Calu3 (cell line): ENCODE measurements around the gene EDC3. TPM values are rescaled to one million over a fixed set of nuclear protein-coding genes. Genes with fewer than 3 reads are reported as not detected.
"Not testable (repeated sequence)": the region's sequence is repeated elsewhere in the genome, so short reads cannot be mapped to it uniquely, and the experiment has no call there.

Experiments used
- BruUV-seq: library from RNA; stranded (reverse); fragments of 400-500 nt; replicated peaks from 2 replicates; lab custom pipeline; 2021; lab: Mats Ljungman, UMichigan
- CTCF ChIA-PET: fragments of 300-600 bp; sonication (Branson Sonifier 250); formaldehyde crosslinking; loops from one replicate; lab custom pipeline; 2022; ENCODE audit warnings: antibody characterized with exemption; lab: Charles Lee
- DNase-seq: peaks from one replicate; pipeline ENCODE4 v3.0.0; 2022
- H3K27ac Mint-ChIP-seq: one replicate; pipeline ENCODE4 v1.8.0; 2022; ENCODE audit warnings: mixed read lengths; ENCODE audit not compliant: unreplicated experiment
- H3K27me3 Mint-ChIP-seq: one replicate; pipeline ENCODE4 v1.8.0; 2022; ENCODE audit warnings: mixed read lengths; ENCODE audit not compliant: unreplicated experiment
- H3K36me3 Mint-ChIP-seq: one replicate; pipeline ENCODE4 v1.8.0; 2022; ENCODE audit warnings: mild to moderate bottlenecking, moderate library complexity, mixed read lengths; ENCODE audit not compliant: insufficient read depth, unreplicated experiment
- H3K4me1 Mint-ChIP-seq: one replicate; pipeline ENCODE4 v1.8.0; 2022; ENCODE audit warnings: mild to moderate bottlenecking, low read depth, mixed read lengths; ENCODE audit not compliant: unreplicated experiment
- H3K4me3 Mint-ChIP-seq: one replicate; pipeline ENCODE4 v1.8.0; 2022; ENCODE audit warnings: mild to moderate bottlenecking, low read depth, moderate library complexity, mixed read lengths; ENCODE audit not compliant: unreplicated experiment
- H3K9me3 Mint-ChIP-seq: one replicate; pipeline ENCODE4 v1.8.0; 2022; ENCODE audit warnings: low read depth, mixed read lengths; ENCODE audit not compliant: unreplicated experiment
- intact Hi-C: fragments of 100-400 bp; cut with micrococcal nuclease; formaldehyde crosslinking; loops from one replicate; pipeline ENCODE4 v1.10.0; 2022; ENCODE audit not compliant: unreplicated experiment
- total RNA-seq: library from RNA; stranded (reverse); gene quantifications from 2 replicates; pipeline ENCODE4 v1.2.3, GENCODE V29; 2022
- TF ChIP-seq, protein P1 (sequence below): fragments of 200-600 bp; IDR thresholded peaks from one replicate; pipeline ENCODE4 v1.8.0; 2022; ENCODE audit warnings: antibody characterized with exemption; ENCODE audit not compliant: unreplicated experiment

EDC3 gene
- total RNA-seq, 1 experiment from 2014 or later: 70.1 TPM

DNA sequence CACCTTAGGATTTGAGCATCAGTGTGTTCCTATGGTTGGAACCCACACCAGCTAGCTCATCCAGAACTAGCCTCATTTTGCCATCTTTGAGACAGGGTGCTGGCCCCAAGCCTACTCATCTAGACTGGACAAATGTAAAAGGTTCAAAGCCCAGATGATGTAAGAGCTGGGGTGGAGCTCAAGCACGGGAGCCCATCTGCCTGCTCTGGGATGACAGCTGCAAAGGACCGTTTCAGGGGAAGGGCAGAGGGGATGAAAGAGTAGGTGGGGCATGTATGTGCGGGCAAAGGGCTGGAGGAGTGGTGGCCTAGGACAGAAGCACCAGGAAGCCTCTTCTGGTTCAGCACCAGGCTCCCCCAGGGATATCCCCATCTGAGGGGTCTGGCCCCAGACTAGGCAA lies 64.4 kb downstream of the EDC3 start:
- DNase-seq: no peak
- peaks cover 73% of the 10 kb centered on the region for H3K36me3 Mint-ChIP-seq
- no peaks in the 10 kb centered on the region for H3K27me3 Mint-ChIP-seq
- TF ChIP-seq, protein P1, sequence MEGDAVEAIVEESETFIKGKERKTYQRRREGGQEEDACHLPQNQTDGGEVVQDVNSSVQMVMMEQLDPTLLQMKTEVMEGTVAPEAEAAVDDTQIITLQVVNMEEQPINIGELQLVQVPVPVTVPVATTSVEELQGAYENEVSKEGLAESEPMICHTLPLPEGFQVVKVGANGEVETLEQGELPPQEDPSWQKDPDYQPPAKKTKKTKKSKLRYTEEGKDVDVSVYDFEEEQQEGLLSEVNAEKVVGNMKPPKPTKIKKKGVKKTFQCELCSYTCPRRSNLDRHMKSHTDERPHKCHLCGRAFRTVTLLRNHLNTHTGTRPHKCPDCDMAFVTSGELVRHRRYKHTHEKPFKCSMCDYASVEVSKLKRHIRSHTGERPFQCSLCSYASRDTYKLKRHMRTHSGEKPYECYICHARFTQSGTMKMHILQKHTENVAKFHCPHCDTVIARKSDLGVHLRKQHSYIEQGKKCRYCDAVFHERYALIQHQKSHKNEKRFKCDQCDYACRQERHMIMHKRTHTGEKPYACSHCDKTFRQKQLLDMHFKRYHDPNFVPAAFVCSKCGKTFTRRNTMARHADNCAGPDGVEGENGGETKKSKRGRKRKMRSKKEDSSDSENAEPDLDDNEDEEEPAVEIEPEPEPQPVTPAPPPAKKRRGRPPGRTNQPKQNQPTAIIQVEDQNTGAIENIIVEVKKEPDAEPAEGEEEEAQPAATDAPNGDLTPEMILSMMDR: no peak
- intact Hi-C loops: no loop called here
- CTCF ChIA-PET: interaction anchor here (0.7 to 7.9 kb wide), 10 partner anchors 10 to 257 kb away, joined by 3 to 107 read pairs (median 5); partner anchors contain the start of gene ARID3B
- no peaks in the 10 kb centered on the region for H3K4me1 Mint-ChIP-seq
- no TSS peak for BruUV-seq
- H3K27ac Mint-ChIP-seq: no peak overlapping the region
- H3K4me3 Mint-ChIP-seq: no peak overlapping the region
- no peaks in the 10 kb centered on the region for H3K9me3 Mint-ChIP-seq

DNA sequence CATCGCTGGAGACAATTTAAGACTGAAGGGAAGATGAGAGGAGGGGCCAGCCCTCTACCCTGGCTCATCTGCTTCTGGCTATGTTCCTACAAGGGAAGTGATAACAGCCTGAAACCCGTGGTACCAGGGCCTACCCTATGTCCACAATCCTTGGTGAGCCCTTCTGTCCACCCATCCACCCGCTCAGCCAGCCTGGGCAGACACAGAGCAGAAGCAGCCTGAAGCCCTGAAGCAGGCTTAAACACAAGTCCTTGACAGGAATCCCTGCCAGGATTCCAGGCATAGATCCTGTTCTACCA lies 64.8 kb downstream of the EDC3 start:
- intact Hi-C loops: no loop called here
- no peaks in the 10 kb centered on the region for H3K27me3 Mint-ChIP-seq
- DNase-seq: no peak
- BruUV-seq: no TSS peak
- no peaks in the 10 kb centered on the region for H3K9me3 Mint-ChIP-seq
- no peak overlapping the region for H3K27ac Mint-ChIP-seq
- peaks cover 74% of the 10 kb centered on the region for H3K36me3 Mint-ChIP-seq
- CTCF ChIA-PET: interaction anchor here (0.7 to 7.9 kb wide), 6 partner anchors 10 to 257 kb away, joined by 3 to 107 read pairs (median 6); no protein-coding TSS in a partner anchor
- H3K4me3 Mint-ChIP-seq: no peak overlapping the region
- no peaks in the 10 kb centered on the region for H3K4me1 Mint-ChIP-seq
- TF ChIP-seq, protein P1: no peak

DNA sequence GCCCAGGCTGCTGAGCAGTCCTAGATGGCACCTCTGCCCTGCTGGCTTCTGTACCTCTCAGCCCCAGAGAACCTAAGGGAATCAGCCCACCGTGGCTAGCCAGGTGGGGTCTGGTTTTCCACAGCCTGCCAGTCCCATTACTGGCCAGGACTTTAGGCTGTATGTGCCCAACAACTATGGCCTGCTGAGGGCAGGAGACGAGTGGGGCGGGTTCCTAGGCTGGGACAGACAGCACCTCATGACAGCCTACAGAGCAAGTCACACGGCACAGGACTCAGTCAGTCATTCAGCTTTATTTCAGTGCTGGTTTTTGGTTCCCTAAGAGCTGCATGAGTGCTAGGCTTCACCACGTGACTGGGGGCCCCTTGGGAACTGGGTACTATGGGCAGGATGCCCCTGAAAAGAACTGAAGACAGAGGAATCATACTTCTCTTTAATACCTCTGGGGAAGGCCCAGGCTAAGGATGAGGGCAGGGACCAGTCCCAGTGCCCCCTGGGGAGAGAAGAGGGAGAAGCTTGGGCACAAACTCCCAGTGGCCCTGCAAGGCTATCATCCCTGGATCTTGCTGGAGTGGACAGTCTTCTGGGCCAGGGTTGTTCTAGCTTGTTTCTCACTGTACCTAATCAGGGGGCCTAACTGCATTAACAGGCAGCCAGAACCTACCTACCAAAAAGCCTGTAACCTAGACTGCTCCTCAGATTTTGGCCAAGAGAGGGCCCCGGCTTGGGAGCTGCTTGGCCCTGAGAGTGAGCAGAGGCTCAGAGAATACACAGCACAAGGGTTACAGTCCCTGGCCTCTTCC lies 65.3 kb downstream of the EDC3 start:
- H3K4me3 Mint-ChIP-seq: no peak overlapping the region
- H3K36me3 Mint-ChIP-seq: peaks cover 75% of the 10 kb centered on the region
- no TSS peak for BruUV-seq
- no peak for DNase-seq
- CTCF ChIA-PET: interaction anchor here (0.6 to 7.9 kb wide), 6 partner anchors 11 to 256 kb away, joined by 3 to 107 read pairs (median 4); no protein-coding TSS in a partner anchor
- no peak overlapping the region for H3K27ac Mint-ChIP-seq
- intact Hi-C loops: no loop called here
- H3K27me3 Mint-ChIP-seq: no peaks in the 10 kb centered on the region
- TF ChIP-seq, protein P1: no peak
- no peaks in the 10 kb centered on the region for H3K9me3 Mint-ChIP-seq
- H3K4me1 Mint-ChIP-seq: no peaks in the 10 kb centered on the region

DNA sequence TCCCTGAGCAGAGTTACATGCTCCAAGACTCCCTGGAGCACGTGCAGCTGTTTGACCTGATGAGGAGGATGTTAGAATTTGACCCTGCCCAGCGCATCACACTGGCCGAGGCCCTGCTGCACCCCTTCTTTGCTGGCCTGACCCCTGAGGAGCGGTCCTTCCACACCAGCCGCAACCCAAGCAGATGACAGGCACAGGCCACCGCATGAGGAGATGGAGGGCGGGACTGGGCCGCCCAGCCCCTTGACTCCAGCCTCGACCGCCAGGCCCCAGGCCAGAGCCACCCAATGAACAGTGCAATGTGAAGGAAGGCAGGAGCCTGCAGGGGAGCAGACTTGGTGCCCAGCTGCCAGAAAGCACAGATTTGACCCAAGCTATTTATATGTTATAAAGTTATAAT lies 66.1 kb downstream of the EDC3 start:
- CTCF ChIA-PET: interaction anchor here (0.5 to 1.2 kb wide), 3 partner anchors 114 to 141 kb away, joined by 3 to 9 read pairs (median 3); no protein-coding TSS in a partner anchor
- intact Hi-C loops, BruUV-seq, DNase-seq, H3K27me3 Mint-ChIP-seq, H3K4me1 Mint-ChIP-seq, H3K9me3 Mint-ChIP-seq, H3K4me3 Mint-ChIP-seq, H3K27ac Mint-ChIP-seq: not testable (repeated sequence)
- peaks cover 82% of the 10 kb centered on the region for H3K36me3 Mint-ChIP-seq

DNA sequence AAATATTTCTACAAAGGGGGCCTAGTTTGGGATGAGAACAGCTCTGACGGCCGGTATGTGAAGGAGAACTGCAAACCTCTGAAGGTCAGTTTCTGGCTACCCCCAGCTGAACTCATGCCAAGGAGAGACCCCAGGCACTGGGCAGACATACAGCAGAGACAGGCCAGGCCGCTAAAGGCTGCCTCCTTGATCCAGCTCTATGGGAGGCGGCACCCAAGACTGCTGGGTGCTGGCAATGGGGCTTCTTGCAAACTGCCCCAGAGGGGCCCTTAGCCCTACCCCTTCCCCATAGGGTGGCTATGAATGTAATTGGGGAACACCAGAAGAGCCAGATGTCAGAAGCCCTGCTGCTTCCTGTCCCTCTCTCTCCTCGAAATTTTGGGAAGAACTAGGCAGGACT lies 66.9 kb downstream of the EDC3 start:
- Mint-ChIP-seq H3K27ac (peak overlapping the region; percentile 52), H3K27me3 (no peaks in the 10 kb centered on the region), H3K4me3 (no peak overlapping the region), H3K9me3 (no peaks in the 10 kb centered on the region), H3K36me3 (peaks cover 82% of the 10 kb centered on the region), H3K4me1 (no peaks in the 10 kb centered on the region)
- TF ChIP-seq, protein P1: no peak
- intact Hi-C loops: no loop called here
- no TSS peak for BruUV-seq
- DNase-seq: no peak
- CTCF ChIA-PET: interaction anchor here (0.6 to 1.2 kb wide), 2 partner anchors 140 to 264 kb away, joined by 3 to 6 read pairs; no protein-coding TSS in a partner anchor
